Vagina (tissue), 2 donors: Measurements from ENCODE around the gene GPC4. TPM values are rescaled to one million over a fixed set of nuclear protein-coding genes. Genes with fewer than 3 reads are reported as not detected.

Experiments
- DNase-seq, 2 donors: peaks; one replicate each; pipeline ENCODE4 v3.0.0-alpha.2; 2017; ENCODE audit errors: extremely low spot score in 2 of 2
- H3K27ac ChIP-seq: fragments of 200-600 bp; sonication (generic); one replicate; pipeline ENCODE4 v1.5.1; 2019
- H3K27me3 ChIP-seq: fragments of 200-600 bp; sonication (generic); one replicate; pipeline ENCODE4 v1.5.1; 2019
- H3K36me3 ChIP-seq, 2 donors: fragments of 200-600 bp; sonication (generic); one replicate each; pipeline ENCODE4 v1.5.1; 2017 to 2019
- H3K4me1 ChIP-seq: fragments of 200-600 bp; sonication (generic); one replicate; pipeline ENCODE4 v1.5.1; 2019
- H3K4me3 ChIP-seq, 2 donors: fragments of 200-600 bp; sonication (generic); 1 replicate in 1 of 2; 2 replicates in 1 of 2; pipeline ENCODE4 v1.5.1; 2016 to 2019
- H3K9me3 ChIP-seq: fragments of 200-600 bp; sonication (generic); one replicate; pipeline ENCODE4 v1.5.1; 2019
- CTCF ChIP-seq, 3 experiments: fragments of 450-650 bp in 2 of 3; fragments of 200-600 bp in 1 of 3; sonication (generic) in 1 of 3; IDR thresholded peaks; one replicate each; pipeline ENCODE4 v1.5.1; 2017 to 2019; ENCODE audit warnings: antibody characterized with exemption in 3 of 3, mild to moderate bottlenecking in 2 of 3, moderate library complexity in 2 of 3
- POLR2A ChIP-seq, 2 donors: fragments of 450-650 bp; IDR thresholded peaks; one replicate each; pipeline ENCODE4 v1.6.1; 2017; ENCODE audit warnings: antibody characterized with exemption in 2 of 2, mild to moderate bottlenecking in 2 of 2, moderate library complexity in 2 of 2
- POLR2AphosphoS5 ChIP-seq, 2 donors: sonication (generic); formaldehyde crosslinking; IDR thresholded peaks; one replicate each; pipeline ENCODE4 v1.9.0; 2017; ENCODE audit warnings: antibody characterized with exemption in 2 of 2, mild to moderate bottlenecking in 2 of 2, low read depth in 1 of 2; ENCODE audit not compliant: insufficient read depth in 1 of 2
- intact Hi-C: fragments of 100-400 bp; cut with DNase I; formaldehyde crosslinking; loops from one replicate; pipeline ENCODE4 v1.15.1; 2023
- total RNA-seq: library from RNA; depleted of rRNA; stranded (reverse); fragments of >200 nt; gene quantifications from one replicate; pipeline ENCODE4 v1.2.3, GENCODE V29; 2016

GPC4 gene
- total RNA-seq, 1 donor from 2014 or later, result 7.6 TPM

- Histone ChIP-seq H3K36me3 (no peaks in the 10 kb centered on the region), H3K9me3 (no peaks in the 10 kb centered on the region), H3K4me1 (no peaks in the 10 kb centered on the region), H3K27me3 (no peaks in the 10 kb centered on the region), H3K4me3 (no peak overlapping the region), H3K27ac (no peak overlapping the region)
- intact Hi-C loops, result no loop called here
- TF ChIP-seq POLR2AphosphoS5 (IDR thresholded peaks at IDR 0.05; ENCODE audit: insufficient read depth in 1 of 2, low read depth in 1 of 2) (no peak), POLR2A (IDR thresholded peaks at IDR 0.05) (no peak), CTCF (IDR thresholded peaks at IDR 0.05) (no peak)
- DNase-seq, result no peak
Observed at GRCh38 chrX:133365871-133366611, 49.2 kb downstream of the GPC4 start.

- no peak overlapping the region for H3K4me3 ChIP-seq
- intact Hi-C loops, result no loop called here
- DNase-seq, result no peak
- H3K27ac ChIP-seq, result no peak overlapping the region
- TF ChIP-seq POLR2AphosphoS5 (IDR thresholded peaks at IDR 0.05; ENCODE audit: insufficient read depth in 1 of 2, low read depth in 1 of 2) (no peak), POLR2A (IDR thresholded peaks at IDR 0.05) (no peak), CTCF (IDR thresholded peaks at IDR 0.05) (no peak)
- no peaks in the 10 kb centered on the region for H3K9me3 ChIP-seq
- H3K4me1 ChIP-seq, result no peaks in the 10 kb centered on the region
- no peaks in the 10 kb centered on the region for H3K36me3 ChIP-seq
- no peaks in the 10 kb centered on the region for H3K27me3 ChIP-seq
Observed at GRCh38 chrX:133364865-133365264, 50.4 kb downstream of the GPC4 start.

- no peak for TF ChIP-seq CTCF (IDR thresholded peaks at IDR 0.05)
- TF ChIP-seq POLR2AphosphoS5 (IDR thresholded peaks at IDR 0.05; ENCODE audit: insufficient read depth in 1 of 2, low read depth in 1 of 2), result no peak
- TF ChIP-seq POLR2A (IDR thresholded peaks at IDR 0.05), result no peak
- no peak for DNase-seq
- Histone ChIP-seq H3K27ac (no peak overlapping the region), H3K4me3 (no peak overlapping the region), H3K27me3 (no peaks in the 10 kb centered on the region), H3K36me3 (no peaks in the 10 kb centered on the region), H3K9me3 (no peaks in the 10 kb centered on the region), H3K4me1 (no peaks in the 10 kb centered on the region)
- intact Hi-C loops, result no loop called here
Observed at GRCh38 chrX:133364196-133364595, 51.1 kb downstream of the GPC4 start.

- TF ChIP-seq POLR2A (IDR thresholded peaks at IDR 0.05) (no peak), POLR2AphosphoS5 (IDR thresholded peaks at IDR 0.05; ENCODE audit: insufficient read depth in 1 of 2, low read depth in 1 of 2) (no peak), CTCF (IDR thresholded peaks at IDR 0.05) (no peak)
- Histone ChIP-seq H3K9me3 (no peaks in the 10 kb centered on the region), H3K27me3 (no peaks in the 10 kb centered on the region), H3K36me3 (no peaks in the 10 kb centered on the region), H3K27ac (no peak overlapping the region), H3K4me1 (no peaks in the 10 kb centered on the region), H3K4me3 (no peak overlapping the region)
- no peak for DNase-seq
- intact Hi-C loops, result no loop called here
Observed at GRCh38 chrX:133362538-133362937, 52.8 kb downstream of the GPC4 start.

- TF ChIP-seq POLR2AphosphoS5 (IDR thresholded peaks at IDR 0.05; ENCODE audit: insufficient read depth in 1 of 2, low read depth in 1 of 2), result no peak
Observed at GRCh38 chrX:133359466-133359865, 55.8 kb downstream of the GPC4 start.

More at GRCh38 chrX:133359466-133359865, 55.8 kb downstream of the GPC4 start:
- Histone ChIP-seq H3K9me3 (no peaks in the 10 kb centered on the region), H3K36me3 (no peaks in the 10 kb centered on the region), H3K27me3 (no peaks in the 10 kb centered on the region), H3K27ac (no peak overlapping the region), H3K4me1 (no peaks in the 10 kb centered on the region), H3K4me3 (no peak overlapping the region)
- intact Hi-C loops, result no loop called here
- DNase-seq, result no peak
